Naive thymus-derived CD4-positive, alpha-beta T cell (primary cell): Measurements from ENCODE around the gene SLC15A2. TPM values are rescaled to one million over a fixed set of nuclear protein-coding genes. Genes with fewer than 3 reads are reported as not detected.

Experiments
- ATAC-seq: fragments of 150-1000 bp; cut with Tn5 transposase; 2 replicates; pipeline ENCODE4 v1.10.0; 2021; ENCODE audit warnings: mild to moderate bottlenecking, moderate library complexity
- CTCF ChIA-PET: fragments of 350-600 bp; sonication (Branson Sonifier 250); formaldehyde crosslinking; loops from one replicate; lab custom pipeline; 2021; ENCODE audit warnings: antibody characterized with exemption; lab: Charles Lee
- POLR2A ChIA-PET: fragments of 350-600 bp; sonication (Branson Sonifier 250); formaldehyde crosslinking; loops from one replicate; lab custom pipeline; 2021; ENCODE audit warnings: antibody characterized with exemption, inconsistent platforms; lab: Charles Lee
- DNase-seq, 9 donors: peaks; one replicate each; pipeline versions ENCODE4 v3.0.0 to v3.0.0-alpha.2; 2020 to 2022; ENCODE audit warnings: mixed read lengths in 1 of 9
- H3K27ac ChIP-seq: one replicate; pipeline ENCODE4 v1.7.0; 2013; ENCODE audit warnings: mild to moderate bottlenecking, low read depth, low read length, moderate library complexity
- H3K27me3 ChIP-seq, 2 donors: one replicate each; pipeline ENCODE4 v1.7.0; 2013; ENCODE audit warnings: low read length in 2 of 2, mild to moderate bottlenecking in 2 of 2, moderate library complexity in 2 of 2; ENCODE audit not compliant: control insufficient read depth in 2 of 2, insufficient read depth in 2 of 2
- H3K36me3 ChIP-seq, 3 experiments: 1 replicate in 2 of 3; 2 replicates in 1 of 3; pipeline ENCODE4 v1.7.0; 2013; ENCODE audit warnings: low read length in 3 of 3, mild to moderate bottlenecking in 3 of 3, moderate library complexity in 1 of 3; ENCODE audit not compliant: insufficient read depth in 3 of 3, control insufficient read depth in 2 of 3
- H3K4me1 ChIP-seq, 2 donors: one replicate each; pipeline ENCODE4 v1.7.0; 2013; ENCODE audit warnings: low read length in 2 of 2, mild to moderate bottlenecking in 2 of 2, moderate library complexity in 1 of 2; ENCODE audit not compliant: control insufficient read depth in 2 of 2, insufficient read depth in 2 of 2
- H3K4me3 ChIP-seq: 2 replicates; pipeline ENCODE4 v1.7.0; 2013; ENCODE audit warnings: mild to moderate bottlenecking, low read length
- H3K9me3 ChIP-seq, 3 experiments: 1 replicate in 2 of 3; 2 replicates in 1 of 3; pipeline ENCODE4 v1.7.0; 2013; ENCODE audit warnings: low read length in 3 of 3; ENCODE audit not compliant: control insufficient read depth in 2 of 3
- H3K27ac Mint-ChIP-seq, 9 donors: one replicate each; pipeline ENCODE4 v1.8.0; 2020 to 2022; ENCODE audit warnings: mixed read lengths in 9 of 9, mild to moderate bottlenecking in 8 of 9, moderate library complexity in 5 of 9, inconsistent platforms in 2 of 9
- H3K27me3 Mint-ChIP-seq, 5 donors: one replicate each; pipeline ENCODE4 v1.8.0; 2021 to 2022; ENCODE audit warnings: mixed read lengths in 5 of 5, mild to moderate bottlenecking in 1 of 5
- H3K36me3 Mint-ChIP-seq, 5 donors: one replicate each; pipeline ENCODE4 v1.8.0; 2020 to 2022; ENCODE audit warnings: mixed read lengths in 5 of 5, mild to moderate bottlenecking in 3 of 5, inconsistent platforms in 1 of 5
- H3K4me1 Mint-ChIP-seq, 7 donors: one replicate each; pipeline ENCODE4 v1.8.0; 2020 to 2022; ENCODE audit warnings: mixed read lengths in 7 of 7, mild to moderate bottlenecking in 3 of 7, inconsistent platforms in 1 of 7
- H3K4me3 Mint-ChIP-seq, 10 donors: one replicate each; pipeline ENCODE4 v1.8.0; 2020 to 2022; ENCODE audit warnings: mild to moderate bottlenecking in 10 of 10, mixed read lengths in 10 of 10, moderate library complexity in 6 of 10, inconsistent platforms in 2 of 10
- H3K9me3 Mint-ChIP-seq, 11 donors: one replicate each; pipeline ENCODE4 v1.8.0; 2020 to 2022; ENCODE audit warnings: mixed read lengths in 11 of 11, mild to moderate bottlenecking in 4 of 11, inconsistent platforms in 1 of 11, moderate library complexity in 1 of 11
- intact Hi-C, 2 donors: fragments of 100-400 bp; cut with micrococcal nuclease; formaldehyde crosslinking; loops; one replicate each; pipeline ENCODE4 v1.15.1; 2023
- polyA plus RNA-seq, 2 donors: library from polyadenylated mRNA; unstranded; fragments of 300-500 nt; fragmentation: Illumina TruSeq; gene quantifications; one replicate each; pipeline ENCODE4 v1.2.3, GENCODE V29; 2021
- total RNA-seq, 6 experiments: library from RNA in 5 of 6; stranded (reverse) in 5 of 6; gene quantifications; 1 replicate in 5 of 6; 2 replicates in 1 of 6; pipeline ENCODE4 v1.2.3 and lab custom pipeline; 2021 to 2026

Gene SLC15A2
- total and polyA plus RNA-seq, 7 experiments from 2014 or later: 0.46 to 6.8 (median 3.0) TPM; not detected in 1

- no peak overlapping the region for H3K27ac Mint-ChIP-seq
- H3K4me1 ChIP-seq: no peaks in the 10 kb centered on the region
- no peaks in the 10 kb centered on the region for H3K9me3 ChIP-seq
- no peaks in the 10 kb centered on the region for H3K27me3 ChIP-seq
- H3K36me3 ChIP-seq: no peaks in the 10 kb centered on the region
- POLR2A ChIA-PET: no interaction called here
- no peak overlapping the region for H3K27ac ChIP-seq
- DNase-seq (no peak), ATAC-seq (no peak)
- CTCF ChIA-PET: no interaction called here
- H3K4me3 ChIP-seq: no peak overlapping the region
- intact Hi-C loops: loop anchor here in 1 of 2 donors (10.0 kb wide), 1 partner anchor 360 kb away; no protein-coding TSS in a partner anchor
- peaks cover 0 to 10% (median 7%) of the 10 kb centered on the region in 5 donors for H3K36me3 Mint-ChIP-seq
- peaks cover 0 to 1% (median 0%) of the 10 kb centered on the region in 11 donors for H3K9me3 Mint-ChIP-seq
- peaks cover 0 to 1% (median 0%) of the 10 kb centered on the region in 7 donors for H3K4me1 Mint-ChIP-seq
- H3K27me3 Mint-ChIP-seq: no peaks in the 10 kb centered on the region
- no peak overlapping the region for H3K4me3 Mint-ChIP-seq
Observed at GRCh38 chr3:121895121-121895520, 920 bp downstream of the SLC15A2 start.

GRCh38 chr3:121895736-121896135 lies 1.5 kb downstream of the SLC15A2 start:
- POLR2A ChIA-PET: no interaction called here

GRCh38 chr3:121896823-121897222 lies 2.6 kb downstream of the SLC15A2 start:
- no peak for DNase-seq
- no peaks in the 10 kb centered on the region for H3K27me3 ChIP-seq
- peaks cover 0 to 14% (median 10%) of the 10 kb centered on the region in 5 donors for H3K36me3 Mint-ChIP-seq
- H3K27me3 Mint-ChIP-seq: no peaks in the 10 kb centered on the region
- ChIA-PET POLR2A (no interaction called here), CTCF (no interaction called here)
- H3K4me1 ChIP-seq: no peaks in the 10 kb centered on the region
- H3K36me3 ChIP-seq: no peaks in the 10 kb centered on the region
- peaks cover 0 to 1% (median 0%) of the 10 kb centered on the region in 7 donors for H3K4me1 Mint-ChIP-seq
- ATAC-seq: no peak
- peaks cover 0 to 1% (median 0%) of the 10 kb centered on the region in 11 donors for H3K9me3 Mint-ChIP-seq
- no peak overlapping the region for H3K27ac Mint-ChIP-seq
- H3K27ac ChIP-seq: no peak overlapping the region
- intact Hi-C loops: loop anchor here in 1 of 2 donors (10.0 kb wide), 1 partner anchor 358 kb away; no protein-coding TSS in a partner anchor
- no peaks in the 10 kb centered on the region for H3K9me3 ChIP-seq
- H3K4me3 ChIP-seq: no peak overlapping the region
- H3K4me3 Mint-ChIP-seq: no peak overlapping the region

More at GRCh38 chr3:121895736-121896135, 1.5 kb downstream of the SLC15A2 start:
- H3K27me3 ChIP-seq: no peaks in the 10 kb centered on the region
- Mint-ChIP-seq H3K36me3 (peaks cover 0 to 10% (median 7%) of the 10 kb centered on the region in 5 donors), H3K27me3 (no peaks in the 10 kb centered on the region), H3K9me3 (peaks cover 0 to 1% (median 0%) of the 10 kb centered on the region in 11 donors), H3K4me3 (no peak overlapping the region), H3K27ac (no peak overlapping the region), H3K4me1 (peaks cover 0 to 1% (median 0%) of the 10 kb centered on the region in 7 donors)
- DNase-seq: no peak
- H3K9me3 ChIP-seq: no peaks in the 10 kb centered on the region
- ATAC-seq: no peak
- CTCF ChIA-PET: no interaction called here
- no peak overlapping the region for H3K4me3 ChIP-seq
- no peaks in the 10 kb centered on the region for H3K4me1 ChIP-seq
- H3K27ac ChIP-seq: no peak overlapping the region
- H3K36me3 ChIP-seq: no peaks in the 10 kb centered on the region
- intact Hi-C loops: loop anchor here in 1 of 2 donors (10.0 kb wide), 1 partner anchor 359 kb away; no protein-coding TSS in a partner anchor

- H3K9me3 ChIP-seq: no peaks in the 10 kb centered on the region
- intact Hi-C loops: loop anchor here in 1 of 2 donors (10.0 kb wide), 1 partner anchor 358 kb away; no protein-coding TSS in a partner anchor
- H3K27me3 ChIP-seq: no peaks in the 10 kb centered on the region
- no peaks in the 10 kb centered on the region for H3K4me1 ChIP-seq
- H3K36me3 Mint-ChIP-seq: peaks cover 0 to 15% (median 12%) of the 10 kb centered on the region in 5 donors
- no peak overlapping the region for H3K27ac Mint-ChIP-seq
- CTCF ChIA-PET: no interaction called here
- ATAC-seq: no peak
- peaks cover 0 to 1% (median 0%) of the 10 kb centered on the region in 7 donors for H3K4me1 Mint-ChIP-seq
- no peaks in the 10 kb centered on the region for H3K27me3 Mint-ChIP-seq
- H3K27ac ChIP-seq: no peak overlapping the region
- no peak overlapping the region for H3K4me3 Mint-ChIP-seq
- H3K9me3 Mint-ChIP-seq: peaks cover 0 to 1% (median 0%) of the 10 kb centered on the region in 11 donors
- POLR2A ChIA-PET: no interaction called here
- H3K4me3 ChIP-seq: no peak overlapping the region
- H3K36me3 ChIP-seq: no peaks in the 10 kb centered on the region
- no peak for DNase-seq
Observed at GRCh38 chr3:121897296-121897695, 3.1 kb downstream of the SLC15A2 start.

GRCh38 chr3:121913305-121913990 lies 19.2 kb downstream of the SLC15A2 start:
- Histone ChIP-seq H3K36me3 (no peaks in the 10 kb centered on the region), H3K4me1 (no peaks in the 10 kb centered on the region), H3K9me3 (no peaks in the 10 kb centered on the region), H3K27ac (no peak overlapping the region), H3K27me3 (no peaks in the 10 kb centered on the region), H3K4me3 (no peak overlapping the region)
- Mint-ChIP-seq H3K27me3 (no peaks in the 10 kb centered on the region), H3K27ac (no peak overlapping the region), H3K4me3 (no peak overlapping the region), H3K36me3 (peaks cover 15 to 52% (median 43%) of the 10 kb centered on the region in 5 donors), H3K9me3 (peaks cover 0 to 8% (median 2%) of the 10 kb centered on the region in 11 donors), H3K4me1 (peaks cover 0 to 1% (median 0%) of the 10 kb centered on the region in 7 donors)
- no peak for ATAC-seq
- DNase-seq: no peak
- ChIA-PET POLR2A (no interaction called here), CTCF (no interaction called here)
- intact Hi-C loops: no loop called here

GRCh38 chr3:121914081-121914998 lies 20.1 kb downstream of the SLC15A2 start:
- H3K9me3 Mint-ChIP-seq: peaks cover 0 to 4% (median 0%) of the 10 kb centered on the region in 11 donors
- ATAC-seq (no peak), DNase-seq (no peak)
- CTCF ChIA-PET: interaction anchor here (0.7 kb wide), 1 partner anchor 141 kb away, joined by 3 read pairs; no protein-coding TSS in a partner anchor
- no peak overlapping the region for H3K4me3 Mint-ChIP-seq
- no peaks in the 10 kb centered on the region for H3K27me3 Mint-ChIP-seq
- POLR2A ChIA-PET: no interaction called here
- H3K27me3 ChIP-seq: no peaks in the 10 kb centered on the region
- no peak overlapping the region for H3K27ac ChIP-seq
- no peaks in the 10 kb centered on the region for H3K9me3 ChIP-seq
- H3K4me1 Mint-ChIP-seq: peaks cover 0 to 1% (median 0%) of the 10 kb centered on the region in 7 donors
- no peak overlapping the region for H3K27ac Mint-ChIP-seq
- H3K4me1 ChIP-seq: no peaks in the 10 kb centered on the region
- no peak overlapping the region for H3K4me3 ChIP-seq
- H3K36me3 Mint-ChIP-seq: peaks cover 12 to 52% (median 41%) of the 10 kb centered on the region in 5 donors
- H3K36me3 ChIP-seq: no peaks in the 10 kb centered on the region
- intact Hi-C loops: no loop called here
